Heart right ventricle (tissue), 16 donors: ENCODE data around the gene TK1. TPM values are rescaled to one million over a fixed set of nuclear protein-coding genes. Genes with fewer than 3 reads are reported as not detected.

ENCODE experiments used
- ATAC-seq, 8 donors: fragments of 200-7000 bp; cut with Tn5 transposase; one replicate each; pipeline ENCODE4 v1.9.1; 2020; ENCODE audit warnings: mild to moderate bottlenecking in 8 of 8, moderate library complexity in 8 of 8, moderate number of reproducible peaks in 1 of 8
- DNase-seq, 2 donors: peaks; one replicate each; pipeline ENCODE4 v3.0.0-alpha.2; 2020
- H3K27ac ChIP-seq, 10 donors: fragments of 200-600 bp; sonication (generic) in 2 of 10; one replicate each; pipeline versions ENCODE4 v1.5.0 to v1.8.0; 2020 to 2022; ENCODE audit warnings: mild to moderate bottlenecking in 3 of 10
- H3K27me3 ChIP-seq, 7 donors: fragments of 200-600 bp; one replicate each; pipeline ENCODE4 v1.8.0; 2021 to 2022; ENCODE audit warnings: mild to moderate bottlenecking in 2 of 7
- H3K36me3 ChIP-seq, 9 donors: fragments of 200-600 bp; sonication (generic) in 1 of 9; one replicate each; pipeline versions ENCODE4 v1.5.0 to v1.8.0; 2020 to 2022; ENCODE audit warnings: mild to moderate bottlenecking in 2 of 9
- H3K4me1 ChIP-seq, 9 donors: fragments of 200-600 bp; sonication (generic) in 1 of 9; one replicate each; pipeline versions ENCODE4 v1.5.0 to v1.8.0; 2020 to 2022; ENCODE audit warnings: mild to moderate bottlenecking in 4 of 9
- H3K4me3 ChIP-seq, 10 donors: fragments of 200-600 bp; sonication (generic) in 2 of 10; one replicate each; pipeline versions ENCODE4 v1.5.0 to v1.8.0; 2020 to 2022; ENCODE audit warnings: mild to moderate bottlenecking in 7 of 10, moderate library complexity in 2 of 10
- H3K9me3 ChIP-seq, 11 donors: fragments of 200-600 bp in 10 of 11; sonication (generic) in 2 of 11; one replicate each; pipeline versions ENCODE4 v1.5.0 to v1.8.0; 2013 to 2022; ENCODE audit warnings: mild to moderate bottlenecking in 2 of 11, control low read depth in 1 of 11, moderate library complexity in 1 of 11
- CTCF ChIP-seq, 9 donors: fragments of 200-600 bp; sonication (generic) in 2 of 9; IDR thresholded peaks; one replicate each; pipeline versions ENCODE4 v1.5.0 to v1.8.0; 2021 to 2022; ENCODE audit warnings: antibody characterized with exemption in 9 of 9, mild to moderate bottlenecking in 5 of 9, moderate library complexity in 1 of 9
- WGBS, 2 donors: extraction: QIAGEN DNeasy Blood & Tissue Kit; methylation state at CpG; one replicate each; pipeline ENCODE4 v1.1.7; 2013; ENCODE audit warnings: inconsistent platforms in 1 of 2; 5-methylcytosine and 5-hydroxymethylcytosine counted together
- intact Hi-C, 10 donors: fragments of 100-400 bp; cut with DNase I; formaldehyde crosslinking; loops; one replicate each; pipeline versions ENCODE4 v1.11.1 to v1.14.2; 2022
- polyA plus RNA-seq, 2 donors: library from polyadenylated mRNA; stranded (reverse); fragments of 200-250 nt; gene quantifications; one replicate each; pipeline ENCODE4 v1.2.3, GENCODE V29; 2013
- total RNA-seq, 10 donors: library from RNA; stranded (reverse); fragmentation: NEBNext Ultra II Directional in 3 of 10; extraction: Animal tissue kit (Norgen Biotek cat#: 25700) in 3 of 10; gene quantifications; one replicate each; pipeline versions ENCODE4 v1.2.1 to v1.2.4, GENCODE V29; 2021 to 2023
- donor health status: Arrhythmogenic right ventricular cardiomyopathy.
- donor health status: ischemic (EF 13 %, LVEDD 7.1; RV severe dilation, severe dysfunction).
- donor health status: healthy with polysubstance abuse.
- donor health status: DM: no; HTN: yes; CAD: no.
- donor health status: DM: no; HTN: no; CAD: no.
- donor health status: ischemic (EF 25% LVEDD 6.9; RV normal size, moderate dysfunction).
- donor health status: ischemic (EF 25% LVEDD 5.7; RV mildly dilated, moderate dysfunction).
- donor health status: healthy.
- donor health status: DM: yes; HTN: yes; CAD: no.
- donor health status: Ischemic cardiomyopathy.
- donor health status: ischemic (EF 35%, LVEDD 5.7; RV mildly dilated, moderate dysfunction).
- donor health status: nonischemic (EF 11% LVEDD 7.7; RV severe dilation, severe dysfunction).
- donor health status: DM: yes; HTN: yes; CAD: no.
- donor health status: PGD.
- donor health status: ischemic (EF 29% LVEDD 5.4; RV normal size, mild dysfunction).
- donor health status: nonischemic (EF 23%, LVEDD 6.1; RV moderate dilation, normal function).

TK1 gene
- total and polyA plus RNA-seq, 12 donors = 0.33 to 12.7 (median 1.2) TPM

DNA sequence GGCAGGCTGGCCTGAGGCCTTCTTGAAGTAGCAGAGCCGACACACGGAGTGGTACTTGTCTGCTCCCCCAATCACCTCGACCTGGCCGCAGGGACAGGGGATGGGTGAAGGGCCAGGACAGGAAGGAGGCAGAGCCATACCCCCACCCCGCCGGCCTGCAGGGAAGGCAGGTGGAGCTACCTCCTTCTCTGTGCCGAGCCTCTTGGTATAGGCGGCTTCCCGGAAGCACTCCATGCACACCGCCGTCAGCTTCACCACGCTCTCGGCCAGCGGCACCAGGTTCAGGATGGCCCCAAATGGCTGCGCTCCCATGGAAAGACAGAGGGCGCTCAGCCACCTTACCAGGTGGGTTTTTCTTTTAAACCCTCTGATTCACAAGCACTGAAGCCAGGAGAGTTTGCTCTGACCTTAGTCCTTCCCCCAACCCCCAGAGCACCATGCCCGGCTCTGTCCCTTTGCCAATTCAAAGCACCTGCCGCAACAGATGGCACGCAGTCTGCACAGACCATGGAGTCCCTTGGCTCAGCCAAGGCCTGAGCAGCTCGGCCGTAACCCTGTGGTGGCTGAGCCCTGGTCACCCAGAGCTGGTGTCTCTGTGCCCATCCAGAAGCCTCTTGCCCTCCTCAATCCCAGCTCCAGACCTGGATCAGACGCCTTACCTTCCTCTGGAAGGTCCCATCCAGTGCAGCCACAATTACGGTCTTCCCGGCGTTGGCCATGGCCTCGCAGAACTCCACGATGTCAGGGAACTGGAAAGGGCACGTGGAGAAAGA is 11.8 kb downstream of the TK1 start:
- no peaks in the 10 kb centered on the region for H3K9me3 ChIP-seq
- peaks cover 37 to 83% (median 59%) of the 10 kb centered on the region in 9 donors for H3K4me1 ChIP-seq
- WGBS, 2 donors = 62 to 63% methylated on average over 28 of the region's 28 CpGs
- peak in 1 of 9 donors; percentile 4 for TF ChIP-seq CTCF (IDR thresholded peaks at IDR 0.05)
- peak overlapping the region in 2 of 10 donors; percentile 11 to 25 for H3K4me3 ChIP-seq
- peaks cover 0 to 49% (median 10%) of the 10 kb centered on the region in 9 donors for H3K36me3 ChIP-seq
- intact Hi-C loops = loop anchor here in 8 of 10 donors (1.0 to 10.0 kb wide), 6 partner anchors 33 to 150 kb away; partner anchors contain the start of gene TMC6 (in 5 of the 8)
- H3K27me3 ChIP-seq = no peaks in the 10 kb centered on the region
- peak overlapping the region; percentile 80 to 94 (median 88) for H3K27ac ChIP-seq
- peak in 7 of 8 donors; percentile 1 to 24 (median 1) for ATAC-seq
- DNase-seq = no peak

GRCh38 chr17:78174346-78174869 is 12.4 kb downstream of the TK1 start:
- H3K36me3 ChIP-seq = peaks cover 0 to 43% (median 10%) of the 10 kb centered on the region in 9 donors
- ATAC-seq = peak; percentile 61 to 82 (median 77)
- WGBS, 2 donors = 20 to 25% methylated on average over 15 of the region's 15 CpGs
- peaks cover 37 to 83% (median 65%) of the 10 kb centered on the region in 9 donors for H3K4me1 ChIP-seq
- no peaks in the 10 kb centered on the region for H3K9me3 ChIP-seq
- peak; percentile 83 to 87 for DNase-seq
- TF ChIP-seq CTCF (IDR thresholded peaks at IDR 0.05) = peak; percentile 39 to 79 (median 63)
- peak overlapping the region; percentile 80 to 94 (median 88) for H3K27ac ChIP-seq
- no peaks in the 10 kb centered on the region for H3K27me3 ChIP-seq
- peak overlapping the region in 1 of 10 donors; percentile 25 for H3K4me3 ChIP-seq
- intact Hi-C loops = loop anchor here in 5 of 10 donors (1.0 to 10.0 kb wide), 4 partner anchors 47 to 150 kb away; partner anchors contain the start of gene TMC6 (in 3 of the 5)

GRCh38 chr17:78173097-78173715 is 13.6 kb downstream of the TK1 start:
- no peak for TF ChIP-seq CTCF (IDR thresholded peaks at IDR 0.05)
- peak overlapping the region; percentile 80 to 94 (median 88) for H3K27ac ChIP-seq
- H3K4me1 ChIP-seq = peaks cover 39 to 82% (median 70%) of the 10 kb centered on the region in 9 donors
- peaks cover 0 to 38% (median 10%) of the 10 kb centered on the region in 9 donors for H3K36me3 ChIP-seq
- intact Hi-C loops = loop anchor here in 4 of 10 donors (5.0 to 10.0 kb wide), 2 partner anchors 46 to 148 kb away; partner anchors contain the start of gene TMC6 (in 3 of the 4)
- no peaks in the 10 kb centered on the region for H3K9me3 ChIP-seq
- no peak overlapping the region for H3K4me3 ChIP-seq
- DNase-seq (peak in 1 of 2 donors; percentile 21), ATAC-seq (peak in 5 of 8 donors; percentile 3 to 15 (median 7))
- WGBS, 2 donors = 36 to 46% methylated on average over 11 of the region's 11 CpGs
- no peaks in the 10 kb centered on the region for H3K27me3 ChIP-seq
